Measurements from ENCODE around the gene FLG.

- TF ChIP-seq CTCF (conservative IDR thresholded peaks at IDR 0.05 in 1 of 2, IDR thresholded peaks at IDR 0.05 in 1 of 2; ENCODE audit: low read depth in 1 of 2, low read length in 2 of 2) = no peak
- no peak for TF ChIP-seq EZH2 (IDR thresholded peaks at IDR 0.05; ENCODE audit: low read length, missing control alignments)
Observed at GRCh38 chr1:152372672-152373071, 47.6 kb upstream of the FLG start.

Data from fibroblast of lung (primary cell).